C4-2B (cell line): ENCODE measurements around the gene HLCS.

Source experiments
- ZFX ChIP-seq: fragments of 450-650 bp; IDR thresholded peaks from 2 replicates; pipeline ENCODE4 v1.6.1; 2017
- TF ChIP-seq, protein P1 (sequence below): fragments of 450-650 bp; conservative IDR thresholded peaks from 2 replicates; pipeline ENCODE4 v1.5.1; 2017; ENCODE audit warnings: mild to moderate bottlenecking

DNA sequence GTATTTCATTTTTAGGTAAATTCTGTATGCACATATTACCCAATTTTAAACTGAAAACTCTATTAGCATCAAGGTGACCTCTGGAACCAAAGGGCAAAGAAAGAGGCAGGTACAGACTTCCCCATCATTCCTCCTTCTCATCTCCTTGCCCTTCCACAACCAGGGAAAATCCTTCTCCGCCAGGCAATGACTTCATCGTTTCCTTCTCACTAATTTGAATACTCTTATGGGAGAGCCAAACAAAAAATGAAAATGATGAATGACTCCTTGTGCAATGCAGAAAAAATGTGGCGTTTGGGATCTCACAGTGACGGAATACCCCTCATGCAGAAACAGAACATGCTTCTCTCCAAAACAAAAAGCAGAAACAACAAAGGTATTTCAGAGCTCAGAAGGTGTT lies 83.7 kb downstream of the HLCS start:
- TF ChIP-seq, protein P1, sequence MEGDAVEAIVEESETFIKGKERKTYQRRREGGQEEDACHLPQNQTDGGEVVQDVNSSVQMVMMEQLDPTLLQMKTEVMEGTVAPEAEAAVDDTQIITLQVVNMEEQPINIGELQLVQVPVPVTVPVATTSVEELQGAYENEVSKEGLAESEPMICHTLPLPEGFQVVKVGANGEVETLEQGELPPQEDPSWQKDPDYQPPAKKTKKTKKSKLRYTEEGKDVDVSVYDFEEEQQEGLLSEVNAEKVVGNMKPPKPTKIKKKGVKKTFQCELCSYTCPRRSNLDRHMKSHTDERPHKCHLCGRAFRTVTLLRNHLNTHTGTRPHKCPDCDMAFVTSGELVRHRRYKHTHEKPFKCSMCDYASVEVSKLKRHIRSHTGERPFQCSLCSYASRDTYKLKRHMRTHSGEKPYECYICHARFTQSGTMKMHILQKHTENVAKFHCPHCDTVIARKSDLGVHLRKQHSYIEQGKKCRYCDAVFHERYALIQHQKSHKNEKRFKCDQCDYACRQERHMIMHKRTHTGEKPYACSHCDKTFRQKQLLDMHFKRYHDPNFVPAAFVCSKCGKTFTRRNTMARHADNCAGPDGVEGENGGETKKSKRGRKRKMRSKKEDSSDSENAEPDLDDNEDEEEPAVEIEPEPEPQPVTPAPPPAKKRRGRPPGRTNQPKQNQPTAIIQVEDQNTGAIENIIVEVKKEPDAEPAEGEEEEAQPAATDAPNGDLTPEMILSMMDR: no peak
- no peak for TF ChIP-seq ZFX
